ENCODE data around the gene TBC1D10B. TPM values are rescaled to one million over a fixed set of nuclear protein-coding genes. Genes with fewer than 3 reads are reported as not detected.

The TBC1D10B gene
- total RNA-seq, 1 donor, result 31.5 TPM

- peak; percentile 96 for DNase-seq (ENCODE audit: insufficient read length, low spot score, missing footprints)
- peaks cover 4% of the 10 kb centered on the region for H3K36me3 ChIP-seq (ENCODE audit: insufficient read depth, low read length)
- no peaks in the 10 kb centered on the region for H3K27me3 ChIP-seq (ENCODE audit: insufficient read depth, low read length)
- H3K4me1 ChIP-seq (ENCODE audit: insufficient read depth, low read length), result peaks cover 20% of the 10 kb centered on the region
- H3K79me2 ChIP-seq (ENCODE audit: insufficient read depth, low read length), result peaks cover 17% of the 10 kb centered on the region
- peak overlapping the region; percentile 84 for H3K4me2 ChIP-seq (ENCODE audit: insufficient read depth, low read length)
- no peak for TF ChIP-seq CTCF (IDR thresholded peaks at IDR 0.05; ENCODE audit: extremely low read depth, low read depth, low read length)
- no peaks in the 10 kb centered on the region for H4K20me1 ChIP-seq (ENCODE audit: insufficient read depth, low read length)
- H3K27ac ChIP-seq (ENCODE audit: low read depth, low read length), result peak overlapping the region; percentile 69
- H3K4me3 ChIP-seq (ENCODE audit: insufficient read depth, low read length), result peak overlapping the region; percentile 92
- H3K9me3 ChIP-seq (ENCODE audit: low read depth, low read length), result no peaks in the 10 kb centered on the region
- H2AFZ ChIP-seq (ENCODE audit: low read length), result peak overlapping the region; percentile 89
Measured at GRCh38 chr16:30394592-30395154, 24.4 kb upstream of the TBC1D10B start.

GRCh38 chr16:30383521-30383920 lies 13.2 kb upstream of the TBC1D10B start:
- Histone ChIP-seq H3K79me2 (ENCODE audit: insufficient read depth, low read length) (peaks cover 4% of the 10 kb centered on the region), H4K20me1 (ENCODE audit: insufficient read depth, low read length) (peaks cover 8% of the 10 kb centered on the region), H2AFZ (ENCODE audit: low read length) (no peak overlapping the region), H3K36me3 (ENCODE audit: insufficient read depth, low read length) (no peaks in the 10 kb centered on the region), H3K27ac (ENCODE audit: low read depth, low read length) (no peak overlapping the region), H3K4me2 (ENCODE audit: insufficient read depth, low read length) (no peak overlapping the region), H3K4me1 (ENCODE audit: insufficient read depth, low read length) (peaks cover 6% of the 10 kb centered on the region), H3K9me3 (ENCODE audit: low read depth, low read length) (no peaks in the 10 kb centered on the region), H3K4me3 (ENCODE audit: insufficient read depth, low read length) (no peak overlapping the region), H3K27me3 (ENCODE audit: insufficient read depth, low read length) (no peaks in the 10 kb centered on the region)
- TF ChIP-seq CTCF (IDR thresholded peaks at IDR 0.05; ENCODE audit: extremely low read depth, low read depth, low read length), result no peak
- DNase-seq (ENCODE audit: insufficient read length, low spot score, missing footprints), result peak; percentile 27

GRCh38 chr16:30382111-30382881 lies 12.0 kb upstream of the TBC1D10B start, which contains the start of gene SEPTIN1:
Gene SEPTIN1 (minus strand): TSS chr16:30382561. CDS start chr16:30382542, 19 bp downstream.
- DNase-seq (ENCODE audit: insufficient read length, low spot score, missing footprints), result peak; percentile 19
- TF ChIP-seq CTCF (IDR thresholded peaks at IDR 0.05; ENCODE audit: extremely low read depth, low read depth, low read length), result no peak

More at GRCh38 chr16:30382111-30382881, 12.0 kb upstream of the TBC1D10B start, which contains the start of gene SEPTIN1:
- no peak within 1 kb of the TSS for H2AFZ ChIP-seq (ENCODE audit: low read length)
- H3K4me2 ChIP-seq (ENCODE audit: insufficient read depth, low read length), result no peak within 1 kb of the TSS
- H3K9me3 ChIP-seq (ENCODE audit: low read depth, low read length), result no peaks in the 10 kb centered on the region
- H3K27me3 ChIP-seq (ENCODE audit: insufficient read depth, low read length), result no peaks in the 10 kb centered on the region
- H4K20me1 ChIP-seq (ENCODE audit: insufficient read depth, low read length), result peaks cover 8% of the 10 kb centered on the region
- no peaks in the 10 kb centered on the region for H3K36me3 ChIP-seq (ENCODE audit: insufficient read depth, low read length)
- peaks cover 10% of the 10 kb centered on the region for H3K4me1 ChIP-seq (ENCODE audit: insufficient read depth, low read length)
- no peak within 1 kb of the TSS for H3K27ac ChIP-seq (ENCODE audit: low read depth, low read length)
- H3K4me3 ChIP-seq (ENCODE audit: insufficient read depth, low read length), result no peak within 1 kb of the TSS
- H3K79me2 ChIP-seq (ENCODE audit: insufficient read depth, low read length), result peaks cover 4% of the 10 kb centered on the region
